ENCODE results near the gene MBD2.
"Not testable (repeated sequence)": the region's sequence is repeated elsewhere in the genome, so short reads cannot be mapped to it uniquely, and the experiment has no call there.

MBD2 gene

DNA sequence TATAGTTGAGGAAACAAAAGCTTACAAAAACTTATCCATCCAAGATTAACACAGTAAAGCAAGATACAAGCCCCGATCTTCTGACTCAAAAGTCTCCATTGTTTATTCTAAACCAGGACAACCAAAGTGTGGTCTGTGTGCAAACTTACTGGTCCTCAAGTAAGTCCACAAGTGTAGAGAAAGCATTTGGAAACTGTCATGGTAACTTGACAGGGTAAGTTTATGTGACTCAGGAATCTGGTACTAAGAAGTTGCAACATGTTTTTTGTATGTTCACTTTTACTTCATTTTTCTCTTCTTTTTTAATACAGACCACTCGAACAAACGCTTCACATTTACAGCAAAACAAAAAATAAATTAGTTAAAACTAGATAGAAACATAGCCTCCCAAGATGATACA is 9.4 kb downstream of the MBD2 start:
- Histone ChIP-seq H3K9me3 (no peaks in the 10 kb centered on the region), H3K4me3 (ENCODE audit: low read depth in 1 of 2, low read length in 1 of 2) (no peak overlapping the region), H3K36me3 (no peaks in the 10 kb centered on the region), H3K27ac (no peak overlapping the region), H3K4me1 (ENCODE audit: control insufficient read depth in 1 of 2, insufficient read depth in 1 of 2, low read depth in 1 of 2, low read length in 1 of 2) (peaks cover 0 to 3% of the 10 kb centered on the region in 2 experiments), H3K27me3 (no peaks in the 10 kb centered on the region)
- TF ChIP-seq, protein P1, sequence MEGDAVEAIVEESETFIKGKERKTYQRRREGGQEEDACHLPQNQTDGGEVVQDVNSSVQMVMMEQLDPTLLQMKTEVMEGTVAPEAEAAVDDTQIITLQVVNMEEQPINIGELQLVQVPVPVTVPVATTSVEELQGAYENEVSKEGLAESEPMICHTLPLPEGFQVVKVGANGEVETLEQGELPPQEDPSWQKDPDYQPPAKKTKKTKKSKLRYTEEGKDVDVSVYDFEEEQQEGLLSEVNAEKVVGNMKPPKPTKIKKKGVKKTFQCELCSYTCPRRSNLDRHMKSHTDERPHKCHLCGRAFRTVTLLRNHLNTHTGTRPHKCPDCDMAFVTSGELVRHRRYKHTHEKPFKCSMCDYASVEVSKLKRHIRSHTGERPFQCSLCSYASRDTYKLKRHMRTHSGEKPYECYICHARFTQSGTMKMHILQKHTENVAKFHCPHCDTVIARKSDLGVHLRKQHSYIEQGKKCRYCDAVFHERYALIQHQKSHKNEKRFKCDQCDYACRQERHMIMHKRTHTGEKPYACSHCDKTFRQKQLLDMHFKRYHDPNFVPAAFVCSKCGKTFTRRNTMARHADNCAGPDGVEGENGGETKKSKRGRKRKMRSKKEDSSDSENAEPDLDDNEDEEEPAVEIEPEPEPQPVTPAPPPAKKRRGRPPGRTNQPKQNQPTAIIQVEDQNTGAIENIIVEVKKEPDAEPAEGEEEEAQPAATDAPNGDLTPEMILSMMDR (IDR thresholded peaks at IDR 0.05): no peak

DNA sequence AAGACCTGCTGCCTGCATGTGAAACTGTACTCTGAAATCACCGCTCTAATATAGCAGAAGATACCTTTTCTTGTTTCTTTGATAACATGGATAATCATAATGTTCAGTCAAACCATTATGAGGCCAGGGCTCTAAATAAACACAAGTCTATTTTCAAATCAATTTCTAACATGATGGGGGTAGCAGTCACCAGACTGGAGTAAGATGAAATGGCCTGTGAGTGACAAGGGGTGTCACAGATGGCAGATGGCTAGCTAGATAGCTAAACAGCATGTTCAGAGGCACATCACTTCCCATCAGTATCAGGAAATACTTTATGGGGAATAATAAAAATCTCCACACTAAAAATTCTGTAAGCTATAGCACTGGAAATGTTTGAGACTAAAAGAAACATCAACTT is 14.0 kb downstream of the MBD2 start:
- TF ChIP-seq, protein P1 (IDR thresholded peaks at IDR 0.05): no peak
- Histone ChIP-seq H3K36me3 (no peaks in the 10 kb centered on the region), H3K9me3 (no peaks in the 10 kb centered on the region), H3K4me3 (ENCODE audit: low read depth in 1 of 2, low read length in 1 of 2) (no peak overlapping the region), H3K4me1 (ENCODE audit: control insufficient read depth in 1 of 2, insufficient read depth in 1 of 2, low read depth in 1 of 2, low read length in 1 of 2) (peaks cover 0 to 11% of the 10 kb centered on the region in 2 experiments), H3K27ac (no peak overlapping the region), H3K27me3 (no peaks in the 10 kb centered on the region)

DNA sequence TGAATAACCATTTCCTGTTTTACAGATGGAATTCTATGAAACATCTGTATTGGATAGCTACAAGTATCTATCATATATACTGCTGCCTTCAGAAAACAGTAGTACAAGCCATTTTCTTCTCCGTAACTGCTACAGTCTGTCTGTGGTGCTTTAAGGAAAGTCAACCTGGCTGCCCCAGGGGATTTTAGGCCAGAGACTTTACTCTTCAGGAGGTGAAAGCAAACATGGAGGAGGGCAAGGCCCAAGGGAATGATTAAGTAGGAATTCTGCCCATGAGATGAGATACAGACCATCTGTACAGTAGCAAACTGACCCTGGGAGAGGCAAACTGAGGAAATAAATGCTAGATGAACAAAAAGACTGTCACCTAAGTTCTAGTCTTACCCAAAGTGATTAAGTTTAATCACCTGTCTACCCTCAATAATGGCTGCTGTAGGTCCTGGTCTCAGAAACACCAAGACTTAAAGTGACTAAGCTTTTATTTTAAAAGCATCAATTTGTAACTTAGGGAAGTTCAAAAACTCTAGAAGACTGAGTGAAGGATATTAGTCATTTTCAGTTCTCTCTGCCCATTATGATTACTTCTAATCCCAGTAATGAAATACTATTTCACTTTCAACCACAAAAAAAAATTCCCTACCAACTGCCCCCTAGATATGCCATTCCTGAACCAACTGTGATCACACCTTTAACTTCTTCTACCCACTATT is 14.8 kb downstream of the MBD2 start:
- no peaks in the 10 kb centered on the region for H3K9me3 ChIP-seq
- no peaks in the 10 kb centered on the region for H3K27me3 ChIP-seq
- H3K27ac ChIP-seq: peak overlapping the region; percentile 41
- TF ChIP-seq, protein P1 (IDR thresholded peaks at IDR 0.05): no peak
- H3K4me1 ChIP-seq (ENCODE audit: control insufficient read depth in 1 of 2, insufficient read depth in 1 of 2, low read depth in 1 of 2, low read length in 1 of 2): peaks cover 0 to 11% of the 10 kb centered on the region in 2 experiments
- H3K36me3 ChIP-seq: peaks cover 5% of the 10 kb centered on the region
- no peak overlapping the region for H3K4me3 ChIP-seq (ENCODE audit: low read depth in 1 of 2, low read length in 1 of 2)

- no peak overlapping the region for H3K27ac ChIP-seq
- H3K36me3 ChIP-seq: peaks cover 34% of the 10 kb centered on the region
- no peaks in the 10 kb centered on the region for H3K9me3 ChIP-seq
- peaks cover 0 to 11% of the 10 kb centered on the region in 2 experiments for H3K4me1 ChIP-seq (ENCODE audit: control insufficient read depth in 1 of 2, insufficient read depth in 1 of 2, low read depth in 1 of 2, low read length in 1 of 2)
- H3K4me3 ChIP-seq (ENCODE audit: low read depth in 1 of 2, low read length in 1 of 2): no peak overlapping the region
- TF ChIP-seq, protein P1 (IDR thresholded peaks at IDR 0.05): no peak
- no peaks in the 10 kb centered on the region for H3K27me3 ChIP-seq
These were observed 18.0 kb downstream of the MBD2 start for GRCh38 chr18:54206447-54206846.

- Histone ChIP-seq H3K36me3 (peaks cover 39% of the 10 kb centered on the region), H3K27me3 (no peaks in the 10 kb centered on the region), H3K9me3 (no peaks in the 10 kb centered on the region), H3K27ac (no peak overlapping the region), H3K4me3 (ENCODE audit: low read depth in 1 of 2, low read length in 1 of 2) (no peak overlapping the region), H3K4me1 (ENCODE audit: control insufficient read depth in 1 of 2, insufficient read depth in 1 of 2, low read depth in 1 of 2, low read length in 1 of 2) (peaks cover 0 to 11% of the 10 kb centered on the region in 2 experiments)
- TF ChIP-seq, protein P1 (IDR thresholded peaks at IDR 0.05): no peak
These were observed 18.5 kb downstream of the MBD2 start for GRCh38 chr18:54205959-54206358.

GRCh38 chr18:54205448-54205847 is 19.0 kb downstream of the MBD2 start:
- H3K9me3 ChIP-seq; H3K27me3 ChIP-seq; H3K27ac ChIP-seq; H3K4me3 ChIP-seq (ENCODE audit: low read depth in 1 of 2, low read length in 1 of 2): not testable (repeated sequence)
- Histone ChIP-seq H3K4me1 (ENCODE audit: control insufficient read depth in 1 of 2, insufficient read depth in 1 of 2, low read depth in 1 of 2, low read length in 1 of 2) (peaks cover 0 to 11% of the 10 kb centered on the region in 2 experiments), H3K36me3 (peaks cover 40% of the 10 kb centered on the region)
